ENCODE data around the gene SEZ6. TPM values are rescaled to one million over a fixed set of nuclear protein-coding genes. Genes with fewer than 3 reads are reported as not detected.

Gene SEZ6
- total and polyA plus RNA-seq, 2 of the 4 experiments (the other 2 are of a cell fraction) = not detected

DNA sequence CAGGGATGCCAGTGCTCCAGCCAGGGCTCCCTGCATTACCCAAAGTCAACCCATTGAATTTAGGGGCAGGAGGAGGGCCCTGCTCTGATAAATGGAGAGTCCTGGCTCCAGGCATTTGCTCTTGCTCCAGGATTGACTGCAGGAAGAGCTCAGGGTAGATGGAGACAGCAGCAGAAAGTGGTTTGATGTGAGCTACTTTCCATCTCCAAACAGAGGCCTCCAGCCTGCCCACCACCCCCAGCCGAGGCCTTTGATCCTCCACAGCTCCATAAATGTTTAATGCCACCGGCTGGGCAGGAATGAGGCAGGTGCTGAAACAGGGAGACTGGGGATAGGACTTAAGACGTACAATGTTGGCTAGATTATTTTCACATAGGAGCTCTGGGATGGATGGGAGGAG, 4.3 kb upstream of the SEZ6 start:
- CTCF ChIA-PET = no interaction called here
- no TSS peak for BruUV-seq (replicated peaks)
- no peak overlapping the region for H3K18ac ChIP-seq (ENCODE audit: low read depth, low read length)

More for the DNA sequence above, 4.3 kb upstream of the SEZ6 start:
- no peak overlapping the region for H4K8ac ChIP-seq (ENCODE audit: low read depth in 2 of 2, low read length in 2 of 2)
- intact Hi-C loops (cut with micrococcal nuclease) = no loop called here
- H2AK5ac ChIP-seq (ENCODE audit: low read depth, low read length) = no peak overlapping the region
- no peak overlapping the region for H4K5ac ChIP-seq (ENCODE audit: low read depth, low read length)
- H3K9me1 ChIP-seq (ENCODE audit: insufficient read depth, low read length) = 0 out of 2 replicates have a peak, but pooled peaks cover 3% of the 10 kb centered on the region
- H3K9me3 ChIP-seq (ENCODE audit: control insufficient read depth, insufficient read depth, low read length) = no peaks in the 10 kb centered on the region
- ATAC-seq (ENCODE audit: low read depth) (no peak), DNase-seq (no peak)
- no peak overlapping the region for H3K56ac ChIP-seq (ENCODE audit: extremely low read depth, insufficient read depth, low read length)
- no peak overlapping the region for H2BK15ac ChIP-seq (ENCODE audit: low read depth, low read length)
- no peaks in the 10 kb centered on the region for H3K36me3 ChIP-seq (ENCODE audit: control insufficient read depth, insufficient read depth, low read length)
- peaks cover 74% of the 10 kb centered on the region for H3K27me3 ChIP-seq (ENCODE audit: control insufficient read depth, insufficient read depth, low read length)
- no peak for TF ChIP-seq RFX5 (IDR thresholded peaks at IDR 0.05; ENCODE audit: low read depth, low read length)
- TF ChIP-seq RCOR1 (IDR thresholded peaks at IDR 0.05; ENCODE audit: insufficient replicate concordance, low read length) = no peak
- no peak for TF ChIP-seq MXI1 (IDR thresholded peaks at IDR 0.05; ENCODE audit: borderline replicate concordance, low read depth, low read length)
- no peak for TF ChIP-seq MAZ (IDR thresholded peaks at IDR 0.05; ENCODE audit: borderline replicate concordance, low read depth, low read length)
- no peak for TF ChIP-seq NFE2L2 (IDR thresholded peaks at IDR 0.05; ENCODE audit: low read depth, low read length)
- TF ChIP-seq, protein P1, sequence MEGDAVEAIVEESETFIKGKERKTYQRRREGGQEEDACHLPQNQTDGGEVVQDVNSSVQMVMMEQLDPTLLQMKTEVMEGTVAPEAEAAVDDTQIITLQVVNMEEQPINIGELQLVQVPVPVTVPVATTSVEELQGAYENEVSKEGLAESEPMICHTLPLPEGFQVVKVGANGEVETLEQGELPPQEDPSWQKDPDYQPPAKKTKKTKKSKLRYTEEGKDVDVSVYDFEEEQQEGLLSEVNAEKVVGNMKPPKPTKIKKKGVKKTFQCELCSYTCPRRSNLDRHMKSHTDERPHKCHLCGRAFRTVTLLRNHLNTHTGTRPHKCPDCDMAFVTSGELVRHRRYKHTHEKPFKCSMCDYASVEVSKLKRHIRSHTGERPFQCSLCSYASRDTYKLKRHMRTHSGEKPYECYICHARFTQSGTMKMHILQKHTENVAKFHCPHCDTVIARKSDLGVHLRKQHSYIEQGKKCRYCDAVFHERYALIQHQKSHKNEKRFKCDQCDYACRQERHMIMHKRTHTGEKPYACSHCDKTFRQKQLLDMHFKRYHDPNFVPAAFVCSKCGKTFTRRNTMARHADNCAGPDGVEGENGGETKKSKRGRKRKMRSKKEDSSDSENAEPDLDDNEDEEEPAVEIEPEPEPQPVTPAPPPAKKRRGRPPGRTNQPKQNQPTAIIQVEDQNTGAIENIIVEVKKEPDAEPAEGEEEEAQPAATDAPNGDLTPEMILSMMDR (conservative IDR thresholded peaks at IDR 0.05; ENCODE audit: low read depth, low read length) = no peak
- TF ChIP-seq CEBPB (IDR thresholded peaks at IDR 0.05; ENCODE audit: low read depth, low read length) = no peak
- no peak for TF ChIP-seq BHLHE40 (IDR thresholded peaks at IDR 0.05; ENCODE audit: low read depth, low read length)
- TF ChIP-seq SMC3 (IDR thresholded peaks at IDR 0.05; ENCODE audit: low read depth, low read length) = no peak
- TF ChIP-seq, protein P2, sequence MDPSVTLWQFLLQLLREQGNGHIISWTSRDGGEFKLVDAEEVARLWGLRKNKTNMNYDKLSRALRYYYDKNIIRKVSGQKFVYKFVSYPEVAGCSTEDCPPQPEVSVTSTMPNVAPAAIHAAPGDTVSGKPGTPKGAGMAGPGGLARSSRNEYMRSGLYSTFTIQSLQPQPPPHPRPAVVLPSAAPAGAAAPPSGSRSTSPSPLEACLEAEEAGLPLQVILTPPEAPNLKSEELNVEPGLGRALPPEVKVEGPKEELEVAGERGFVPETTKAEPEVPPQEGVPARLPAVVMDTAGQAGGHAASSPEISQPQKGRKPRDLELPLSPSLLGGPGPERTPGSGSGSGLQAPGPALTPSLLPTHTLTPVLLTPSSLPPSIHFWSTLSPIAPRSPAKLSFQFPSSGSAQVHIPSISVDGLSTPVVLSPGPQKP (IDR thresholded peaks at IDR 0.05; ENCODE audit: borderline replicate concordance, low read depth, low read length) = no peak
- TF ChIP-seq FOS (IDR thresholded peaks at IDR 0.05; ENCODE audit: low read depth, low read length) = no peak
- no peak for TF ChIP-seq POLR2A (IDR thresholded peaks at IDR 0.05; ENCODE audit: low read depth, low read length)
- TF ChIP-seq RAD21 (IDR thresholded peaks at IDR 0.05; ENCODE audit: low read length) = no peak
- no peak for TF ChIP-seq CHD1 (IDR thresholded peaks at IDR 0.05; ENCODE audit: low read depth, low read length)
- TF ChIP-seq, protein P3, sequence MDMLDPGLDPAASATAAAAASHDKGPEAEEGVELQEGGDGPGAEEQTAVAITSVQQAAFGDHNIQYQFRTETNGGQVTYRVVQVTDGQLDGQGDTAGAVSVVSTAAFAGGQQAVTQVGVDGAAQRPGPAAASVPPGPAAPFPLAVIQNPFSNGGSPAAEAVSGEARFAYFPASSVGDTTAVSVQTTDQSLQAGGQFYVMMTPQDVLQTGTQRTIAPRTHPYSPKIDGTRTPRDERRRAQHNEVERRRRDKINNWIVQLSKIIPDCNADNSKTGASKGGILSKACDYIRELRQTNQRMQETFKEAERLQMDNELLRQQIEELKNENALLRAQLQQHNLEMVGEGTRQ (IDR thresholded peaks at IDR 0.05; ENCODE audit: low read depth, low read length) = no peak
- H3K4me3 ChIP-seq (ENCODE audit: insufficient read depth, low read depth, low read length) = no peak overlapping the region
- H3K27ac ChIP-seq (ENCODE audit: insufficient read depth, low read length) = no peak overlapping the region
- H4K20me1 ChIP-seq (ENCODE audit: insufficient read depth, low read length) = peaks cover 4% of the 10 kb centered on the region; the same call in 1 of the 2 replicates
- H3K9ac ChIP-seq (ENCODE audit: low read depth, low read length) = no peak overlapping the region
- no CpG with 5 or more reads among the region's 3 CpGs for WGBS, 2 experiments (ENCODE audit: extremely low coverage in 2 of 2, insufficient read length in 1 of 2)
- H2BK20ac ChIP-seq (ENCODE audit: low read depth, low read length) = no peak overlapping the region
- in situ Hi-C loops (cut with MboI; ENCODE audit: low sequenced_read_pairs) = no loop called here
- no peak overlapping the region for H3K14ac ChIP-seq (replicated peaks; ENCODE audit: low read depth, low read length)
- no peak overlapping the region for H3K4me2 ChIP-seq (ENCODE audit: low read depth, low read length)
- peaks cover 3% of the 10 kb centered on the region for H3K4me1 ChIP-seq (ENCODE audit: control insufficient read depth, insufficient read depth, low read length)
- H2BK5ac ChIP-seq (ENCODE audit: low read depth, low read length, poor library complexity, severe bottlenecking) = no peak overlapping the region
- H4K91ac ChIP-seq (ENCODE audit: insufficient read depth, low read depth, low read length) = no peak overlapping the region
- no peak overlapping the region for H2AK9ac ChIP-seq (replicated peaks; ENCODE audit: low read depth, low read length, poor library complexity)
- POLR2A ChIA-PET (ENCODE audit: unreplicated experiment) = interaction anchor here (0.6 kb wide), 1 partner anchor 267 kb away, joined by 3 read pairs; no protein-coding TSS in a partner anchor
- H3K4ac ChIP-seq (ENCODE audit: low read depth, low read length) = no peak overlapping the region
- H2BK120ac ChIP-seq (ENCODE audit: low read depth, low read length) = no peak overlapping the region
- dilution Hi-C loops (cut with HindIII; ENCODE audit: low sequenced_read_pairs, unreplicated experiment) = no loop called here
- no peaks in the 10 kb centered on the region for H3K79me1 ChIP-seq (ENCODE audit: low read depth in 1 of 2, low read length in 2 of 2)
- H3K23ac ChIP-seq (ENCODE audit: low read depth, low read length) = no peak overlapping the region
- H2AFZ ChIP-seq (replicated peaks; ENCODE audit: low read length, poor library complexity) = no peak overlapping the region
